Subcutaneous adipose tissue (tissue), 4 donors: ENCODE results near the gene NELL1. TPM values are rescaled to one million over a fixed set of nuclear protein-coding genes. Genes with fewer than 3 reads are reported as not detected.

Experiments
- total RNA-seq, 4 donors: library from RNA; depleted of rRNA; stranded (reverse); fragments of >200 nt; gene quantifications; one replicate each; pipeline ENCODE4 v1.1.0, GENCODE V29; 2016
- TF ChIP-seq, protein P1 (sequence below): fragments of 450-650 bp; IDR thresholded peaks from one replicate; pipeline ENCODE4 v1.5.1; 2016; ENCODE audit warnings: low read depth, mild to moderate bottlenecking, control low read depth, antibody characterized with exemption, moderate library complexity

The NELL1 gene
- total RNA-seq, 4 donors from 2014 or later: not detected

DNA sequence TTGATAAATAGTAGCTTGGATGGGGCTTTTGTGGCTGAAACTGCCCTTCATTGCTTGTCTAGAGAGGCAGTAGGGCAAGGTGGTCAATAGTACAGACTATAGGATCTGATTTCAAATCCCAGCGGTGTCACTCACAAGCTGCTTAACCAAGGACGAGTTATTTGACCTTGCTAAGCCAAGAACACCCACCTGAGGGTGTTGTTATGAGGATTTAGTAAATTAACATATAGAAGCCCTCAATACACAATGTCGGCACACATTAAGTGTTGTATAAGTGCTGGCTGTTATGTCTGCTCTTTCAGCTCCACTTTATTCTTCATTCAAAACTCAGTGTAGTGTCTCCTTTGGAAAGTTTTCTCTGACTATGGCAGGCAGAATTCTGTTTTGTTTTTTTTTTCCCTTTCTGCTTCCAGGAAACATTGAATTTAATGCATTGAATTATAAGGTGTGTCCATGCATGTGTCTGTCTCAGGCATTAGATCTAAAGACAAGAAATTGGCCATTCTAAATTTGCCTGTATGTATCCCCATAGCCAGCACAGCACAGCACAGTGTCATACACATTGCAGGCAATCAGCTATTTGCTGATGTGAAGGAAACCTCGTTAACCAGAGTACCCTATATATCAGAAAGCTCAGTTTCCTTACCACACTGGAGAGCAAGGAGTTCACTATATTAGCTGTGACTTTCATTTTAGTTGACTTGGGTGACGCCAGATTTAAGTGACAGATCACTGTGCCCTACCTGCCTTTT lies 212.1 kb downstream of the NELL1 start:
- TF ChIP-seq, protein P1, sequence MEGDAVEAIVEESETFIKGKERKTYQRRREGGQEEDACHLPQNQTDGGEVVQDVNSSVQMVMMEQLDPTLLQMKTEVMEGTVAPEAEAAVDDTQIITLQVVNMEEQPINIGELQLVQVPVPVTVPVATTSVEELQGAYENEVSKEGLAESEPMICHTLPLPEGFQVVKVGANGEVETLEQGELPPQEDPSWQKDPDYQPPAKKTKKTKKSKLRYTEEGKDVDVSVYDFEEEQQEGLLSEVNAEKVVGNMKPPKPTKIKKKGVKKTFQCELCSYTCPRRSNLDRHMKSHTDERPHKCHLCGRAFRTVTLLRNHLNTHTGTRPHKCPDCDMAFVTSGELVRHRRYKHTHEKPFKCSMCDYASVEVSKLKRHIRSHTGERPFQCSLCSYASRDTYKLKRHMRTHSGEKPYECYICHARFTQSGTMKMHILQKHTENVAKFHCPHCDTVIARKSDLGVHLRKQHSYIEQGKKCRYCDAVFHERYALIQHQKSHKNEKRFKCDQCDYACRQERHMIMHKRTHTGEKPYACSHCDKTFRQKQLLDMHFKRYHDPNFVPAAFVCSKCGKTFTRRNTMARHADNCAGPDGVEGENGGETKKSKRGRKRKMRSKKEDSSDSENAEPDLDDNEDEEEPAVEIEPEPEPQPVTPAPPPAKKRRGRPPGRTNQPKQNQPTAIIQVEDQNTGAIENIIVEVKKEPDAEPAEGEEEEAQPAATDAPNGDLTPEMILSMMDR: no peak

DNA sequence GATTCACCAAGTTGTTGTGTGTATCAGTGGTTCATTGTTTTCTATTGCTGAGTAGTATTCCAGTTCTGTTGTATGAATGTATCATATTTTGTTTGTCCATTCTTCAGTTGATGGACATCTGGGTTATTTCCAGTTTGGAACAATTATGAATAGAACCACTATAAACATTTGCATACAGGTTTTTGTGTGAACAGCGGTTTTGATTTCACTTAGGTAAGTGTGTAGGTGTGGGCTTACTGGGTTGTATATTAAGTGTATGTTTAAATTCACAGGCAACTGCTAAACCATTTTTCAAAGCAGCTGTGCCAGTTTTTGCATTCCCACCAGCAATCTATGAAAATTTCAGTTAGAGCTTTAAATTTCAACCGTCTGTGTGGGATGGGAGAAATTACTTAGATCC lies 217.8 kb downstream of the NELL1 start:
- TF ChIP-seq, protein P1: no peak

DNA sequence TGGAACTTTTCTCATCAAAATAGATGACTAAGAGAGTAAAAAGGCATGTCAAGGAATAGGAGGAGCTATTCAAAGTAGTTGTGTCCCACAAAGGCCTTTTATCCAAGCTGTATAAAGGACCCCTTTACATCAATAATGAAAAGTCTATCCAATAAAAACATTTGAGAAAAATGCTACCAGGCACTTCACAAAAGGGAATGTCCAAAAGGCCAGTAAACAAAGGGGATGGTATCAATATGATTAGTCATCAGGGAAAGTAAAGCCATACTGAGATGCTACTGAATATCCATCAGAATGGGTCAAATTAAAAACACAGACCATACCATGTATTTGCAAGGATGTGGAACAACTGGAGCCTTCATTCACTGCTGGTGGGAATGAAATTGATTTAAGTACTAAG lies 224.9 kb downstream of the NELL1 start:
- TF ChIP-seq, protein P1: no peak

DNA sequence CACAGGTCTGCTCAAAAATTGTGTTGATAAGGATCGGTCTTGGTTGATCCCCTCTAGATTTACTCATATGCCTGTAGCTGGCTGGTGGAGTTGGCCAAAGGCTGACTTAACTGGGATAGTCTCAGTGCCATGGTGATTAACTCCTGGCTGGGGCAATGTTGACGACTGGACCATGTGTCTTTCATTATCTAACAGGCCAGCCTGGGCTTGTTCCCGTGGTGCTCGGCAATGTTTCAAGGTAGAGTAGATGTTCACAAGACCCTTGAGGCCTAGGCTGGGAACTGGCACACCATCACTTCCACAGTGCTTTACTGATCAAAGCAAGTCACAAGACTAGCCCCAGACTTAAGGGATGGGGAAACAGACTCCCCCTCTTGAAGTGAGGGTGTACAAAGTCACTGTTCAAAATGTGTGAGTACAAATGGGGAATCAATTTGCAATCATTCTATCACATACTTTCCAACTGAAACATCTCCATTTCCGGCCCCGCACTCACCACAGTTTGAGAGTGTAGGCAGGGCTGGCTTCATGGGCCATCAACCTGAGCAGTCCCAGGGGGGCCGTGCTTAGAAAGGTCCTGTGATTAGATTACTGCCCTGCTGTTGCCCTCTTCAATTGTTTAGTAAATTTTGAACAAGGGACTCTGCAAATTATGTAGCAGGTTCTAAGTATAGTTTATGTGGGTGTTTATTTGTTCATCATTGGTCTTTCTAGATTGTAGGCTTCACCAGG lies 240.8 kb downstream of the NELL1 start:
- TF ChIP-seq, protein P1: no peak

DNA sequence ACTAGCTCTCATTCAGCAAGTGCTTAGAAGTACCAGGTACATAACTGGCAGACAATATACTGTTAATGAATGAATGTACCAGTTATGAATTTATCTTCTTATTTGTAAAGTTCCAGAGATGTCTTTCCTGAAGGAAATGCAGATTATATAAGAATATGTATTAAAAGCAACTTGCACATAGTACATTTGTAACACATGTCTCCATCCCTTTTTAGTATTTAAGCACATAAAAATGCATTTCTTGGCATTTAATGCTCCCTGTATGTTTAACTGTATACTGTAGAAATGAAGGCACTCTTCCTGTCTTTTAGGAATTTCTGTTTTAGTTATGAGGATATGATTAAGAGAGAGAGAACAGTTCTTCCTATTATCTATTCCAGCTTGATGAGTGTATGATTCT lies 241.3 kb downstream of the NELL1 start:
- TF ChIP-seq, protein P1: no peak

DNA sequence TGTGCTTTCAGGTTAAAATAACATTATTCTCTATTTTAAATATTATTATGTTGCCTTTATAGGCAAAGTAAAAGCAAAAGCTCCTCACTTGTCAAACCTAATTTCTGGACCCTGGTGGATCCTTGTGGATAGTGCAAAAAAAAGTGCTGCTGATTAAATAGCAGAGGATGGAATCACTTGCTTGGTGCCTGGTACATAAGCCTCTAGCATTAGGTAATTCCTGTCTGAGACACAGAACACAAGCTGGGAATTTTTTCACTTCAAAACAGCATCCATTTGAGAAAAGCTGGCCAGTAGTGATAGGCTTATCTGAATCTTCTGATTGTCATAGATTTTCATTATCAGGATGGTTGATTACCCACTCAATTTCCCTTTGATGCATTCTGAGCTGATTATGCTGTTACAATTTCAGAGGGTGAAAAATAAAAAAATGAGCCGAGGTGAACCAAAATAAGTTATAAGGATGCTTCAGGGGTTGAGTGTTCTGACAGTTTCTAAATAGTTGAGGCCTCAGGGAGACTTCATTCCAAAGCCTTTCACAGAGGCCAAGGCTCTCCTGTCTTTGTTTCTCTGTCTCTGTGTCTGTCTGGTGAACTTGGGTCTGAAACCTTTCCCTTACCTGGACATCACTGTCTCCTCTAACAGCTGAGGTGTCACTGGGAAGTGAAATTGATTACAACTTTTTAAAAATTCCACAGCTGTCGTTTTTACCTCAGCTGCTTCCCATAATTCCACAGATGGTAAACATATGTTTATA lies 242.9 kb downstream of the NELL1 start:
- TF ChIP-seq, protein P1: no peak
